NB4 (cell line): ENCODE measurements around the gene GATAD2B.

Source experiments
- MYC ChIP-seq: IDR thresholded peaks from 2 replicates; pipeline ENCODE4 v1.6.1; 2011; ENCODE audit warnings: low read depth, low read length
- POLR2A ChIP-seq: IDR thresholded peaks from 2 replicates; pipeline ENCODE4 v1.6.1; 2011; ENCODE audit warnings: mild to moderate bottlenecking; ENCODE audit not compliant: insufficient read length; ENCODE audit errors: extremely low read depth
- TF ChIP-seq, protein P1 (sequence below): IDR thresholded peaks from one replicate; pipeline ENCODE4 v1.5.1; 2012; ENCODE audit warnings: low read depth, low read length
- TF ChIP-seq, protein P2 (sequence below): IDR thresholded peaks from 2 replicates; pipeline ENCODE4 v1.6.1; 2011; ENCODE audit warnings: low read depth, low read length

DNA sequence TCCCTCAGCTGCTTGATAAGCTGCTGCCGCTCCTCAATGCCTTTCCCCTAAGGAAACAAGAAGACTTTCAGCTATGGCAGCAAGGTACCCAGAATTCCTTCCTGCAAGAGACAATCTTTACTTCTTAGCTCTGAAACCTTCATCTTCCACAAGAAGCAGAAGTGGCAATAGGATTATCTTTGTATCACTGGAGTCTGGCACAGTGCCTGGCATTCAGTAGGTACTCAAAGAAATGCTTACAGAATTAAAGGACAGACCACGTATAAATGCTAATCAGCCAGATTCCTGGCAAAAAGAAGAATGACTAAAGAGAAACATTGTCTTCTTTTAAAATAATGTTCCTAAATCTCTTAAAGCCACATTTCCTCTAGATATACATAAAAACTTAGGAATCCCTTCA lies 103.9 kb downstream of the GATAD2B start:
- TF ChIP-seq, protein P1, sequence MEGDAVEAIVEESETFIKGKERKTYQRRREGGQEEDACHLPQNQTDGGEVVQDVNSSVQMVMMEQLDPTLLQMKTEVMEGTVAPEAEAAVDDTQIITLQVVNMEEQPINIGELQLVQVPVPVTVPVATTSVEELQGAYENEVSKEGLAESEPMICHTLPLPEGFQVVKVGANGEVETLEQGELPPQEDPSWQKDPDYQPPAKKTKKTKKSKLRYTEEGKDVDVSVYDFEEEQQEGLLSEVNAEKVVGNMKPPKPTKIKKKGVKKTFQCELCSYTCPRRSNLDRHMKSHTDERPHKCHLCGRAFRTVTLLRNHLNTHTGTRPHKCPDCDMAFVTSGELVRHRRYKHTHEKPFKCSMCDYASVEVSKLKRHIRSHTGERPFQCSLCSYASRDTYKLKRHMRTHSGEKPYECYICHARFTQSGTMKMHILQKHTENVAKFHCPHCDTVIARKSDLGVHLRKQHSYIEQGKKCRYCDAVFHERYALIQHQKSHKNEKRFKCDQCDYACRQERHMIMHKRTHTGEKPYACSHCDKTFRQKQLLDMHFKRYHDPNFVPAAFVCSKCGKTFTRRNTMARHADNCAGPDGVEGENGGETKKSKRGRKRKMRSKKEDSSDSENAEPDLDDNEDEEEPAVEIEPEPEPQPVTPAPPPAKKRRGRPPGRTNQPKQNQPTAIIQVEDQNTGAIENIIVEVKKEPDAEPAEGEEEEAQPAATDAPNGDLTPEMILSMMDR, result no peak
- TF ChIP-seq, protein P2, sequence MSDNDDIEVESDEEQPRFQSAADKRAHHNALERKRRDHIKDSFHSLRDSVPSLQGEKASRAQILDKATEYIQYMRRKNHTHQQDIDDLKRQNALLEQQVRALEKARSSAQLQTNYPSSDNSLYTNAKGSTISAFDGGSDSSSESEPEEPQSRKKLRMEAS, result no peak
- TF ChIP-seq POLR2A (no peak), MYC (no peak)
